Islet precursor cell (in vitro differentiated cells): Measurements from ENCODE around the gene CRABP2.

Experiments
- DNase-seq: peaks from one replicate; pipeline ENCODE4 v3.0.0-alpha.2; 2018

CRABP2 gene

GRCh38 chr1:156708218-156708661 is 2.9 kb upstream of the CRABP2 start:
- DNase-seq, result no peak

- DNase-seq, result peak; percentile 73
These were observed 2.2 kb upstream of the CRABP2 start for GRCh38 chr1:156707417-156708217.

- DNase-seq, result peak; percentile 93
These were observed 1.5 kb upstream of the CRABP2 start for GRCh38 chr1:156706657-156707416.

GRCh38 chr1:156705918-156706656 is 704 bp upstream of the CRABP2 start:
- peak; percentile 97 for DNase-seq

GRCh38 chr1:156704930-156705320 is 458 bp downstream of the CRABP2 start:
- peak; percentile 85 for DNase-seq

- DNase-seq, result no peak
These were observed 1.1 kb downstream of the CRABP2 start for GRCh38 chr1:156704166-156704711.

- no peak for DNase-seq
These were observed 1.6 kb downstream of the CRABP2 start for GRCh38 chr1:156703741-156704140.

GRCh38 chr1:156703336-156703735 is 2.0 kb downstream of the CRABP2 start:
- DNase-seq, result no peak

GRCh38 chr1:156700736-156701531 is 4.4 kb downstream of the CRABP2 start:
- no peak for DNase-seq

GRCh38 chr1:156698995-156699394 is 6.4 kb downstream of the CRABP2 start:
- no peak for DNase-seq

GRCh38 chr1:156697481-156697880 is 7.9 kb downstream of the CRABP2 start:
- DNase-seq, result no peak

GRCh38 chr1:156696755-156697154 is 8.6 kb downstream of the CRABP2 start:
- no peak for DNase-seq

- no peak for DNase-seq
These were observed 10.8 kb downstream of the CRABP2 start for GRCh38 chr1:156694690-156694962.

- DNase-seq, result peak; percentile 91
These were observed 11.3 kb downstream of the CRABP2 start for GRCh38 chr1:156693848-156694689.

- peak; percentile 94 for DNase-seq
These were observed 12.2 kb downstream of the CRABP2 start for GRCh38 chr1:156692925-156693847.

- no peak for DNase-seq
These were observed 12.9 kb downstream of the CRABP2 start for GRCh38 chr1:156692441-156692924.

- peak; percentile 90 for DNase-seq
These were observed 13.5 kb downstream of the CRABP2 start for GRCh38 chr1:156691665-156692440.

GRCh38 chr1:156691191-156691590 is 14.2 kb downstream of the CRABP2 start:
- no peak for DNase-seq

- DNase-seq, result no peak
These were observed 14.7 kb downstream of the CRABP2 start for GRCh38 chr1:156690675-156691036.
